AG04449 (cell line): ENCODE measurements around the gene JAK1.

ENCODE experiments used
- CTCF ChIA-PET: fragments of 350-600 bp; formaldehyde crosslinking; extraction: SDS; loops from one replicate; lab custom pipeline; 2021; ENCODE audit warnings: antibody characterized with exemption; lab: Yijun Ruan, JAX
- POLR2A ChIA-PET: fragments of 400-600, 350-600 bp; formaldehyde crosslinking; extraction: SDS; loops from one replicate; lab custom pipeline; 2020; ENCODE audit warnings: antibody characterized with exemption, inconsistent platforms; lab: Yijun Ruan, JAX
- DNase-seq: peaks from one replicate; pipeline ENCODE4 v3.0.0-alpha.2; 2010; ENCODE audit warnings: low read depth, low spot score
- H3K4me3 ChIP-seq: 2 replicates; pipeline ENCODE4 v1.5.1; 2011; ENCODE audit warnings: low read depth, mild to moderate bottlenecking, control low read depth, low read length
- CTCF ChIP-seq: IDR thresholded peaks from one replicate; pipeline ENCODE4 v1.5.1; 2011; ENCODE audit warnings: mild to moderate bottlenecking, moderate library complexity, low read length, control low read depth, inconsistent platforms; ENCODE audit not compliant: insufficient read depth; ENCODE audit errors: missing control alignments

Gene JAK1

GRCh38 chr1:64955097-64956009 is 11.0 kb downstream of the JAK1 start:
- H3K4me3 ChIP-seq: no peak overlapping the region
- no peak for DNase-seq
- CTCF ChIA-PET: no interaction called here
- no peak for TF ChIP-seq CTCF
- POLR2A ChIA-PET: no interaction called here

DNA sequence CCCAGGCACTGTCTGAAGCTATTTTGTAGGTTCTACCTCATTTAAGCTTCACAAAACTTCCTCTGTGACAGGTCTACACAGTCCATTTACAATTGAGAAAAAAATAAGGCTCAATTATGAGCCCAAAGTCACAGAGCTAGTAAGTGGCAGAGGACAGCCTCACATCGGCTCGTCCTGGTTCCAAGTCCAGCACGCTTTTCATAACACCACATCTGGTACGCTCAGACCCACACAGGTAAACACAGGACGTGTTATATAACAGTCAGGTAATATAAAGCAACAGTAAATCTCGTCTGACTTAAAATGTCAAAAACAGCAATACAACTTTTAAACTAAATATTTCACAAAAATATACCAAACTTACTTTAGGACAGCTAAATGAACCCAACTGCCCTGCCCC is 13.1 kb downstream of the JAK1 start:
- no peak for TF ChIP-seq CTCF
- ChIA-PET POLR2A (no interaction called here), CTCF (no interaction called here)
- no peak overlapping the region for H3K4me3 ChIP-seq
- DNase-seq: no peak

- DNase-seq: no peak
- CTCF ChIA-PET: no interaction called here
- H3K4me3 ChIP-seq: no peak overlapping the region
- no peak for TF ChIP-seq CTCF
- POLR2A ChIA-PET: no interaction called here
These were observed 16.0 kb downstream of the JAK1 start for GRCh38 chr1:64950284-64950809.

- ChIA-PET CTCF (interaction anchor here (1.0 to 1.3 kb wide), 2 partner anchors 14 to 16 kb away, joined by 3 to 4 read pairs; no protein-coding TSS in a partner anchor), POLR2A (no interaction called here)
- no peak overlapping the region for H3K4me3 ChIP-seq
- TF ChIP-seq CTCF: no peak
- no peak for DNase-seq
These were observed 17.2 kb downstream of the JAK1 start for GRCh38 chr1:64948905-64949833.

DNA sequence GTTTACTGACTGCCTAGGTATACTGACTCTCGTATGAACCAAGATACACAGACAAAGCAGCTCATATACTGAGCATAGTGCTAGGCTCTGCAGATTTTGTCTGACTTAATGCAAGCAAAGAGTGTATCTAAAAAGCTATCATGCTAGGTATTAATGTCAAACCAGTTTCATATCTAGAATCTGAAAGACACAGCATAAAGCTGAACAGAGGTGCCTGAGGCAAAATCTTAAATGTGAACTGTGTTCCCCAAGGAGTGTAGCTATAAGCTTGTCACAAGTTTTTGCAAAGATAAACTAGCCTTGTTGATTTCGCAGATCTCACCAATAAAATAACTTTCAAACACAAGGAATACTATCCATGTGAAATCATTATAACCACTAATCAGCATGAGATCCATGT is 18.1 kb downstream of the JAK1 start:
- ChIA-PET CTCF (interaction anchor here (0.7 to 1.3 kb wide), 3 partner anchors 15 to 70 kb away, joined by 3 to 4 read pairs (median 3); no protein-coding TSS in a partner anchor), POLR2A (no interaction called here)
- no peak overlapping the region for H3K4me3 ChIP-seq
- no peak for TF ChIP-seq CTCF
- no peak for DNase-seq
